Measurements from ENCODE around the gene CFAP45. TPM values are rescaled to one million over a fixed set of nuclear protein-coding genes. Genes with fewer than 3 reads are reported as not detected.

Gene CFAP45
- total and polyA plus RNA-seq, 2 donors (not counting 1 experiment from before 2014, with no cell fraction given), result 1.3 to 2.4 TPM

- ChIA-PET POLR2A (no interaction called here), CTCF (interaction anchor here (1.0 to 1.8 kb wide), 3 partner anchors 9 to 77 kb away, joined by 3 to 5 read pairs (median 3); no protein-coding TSS in a partner anchor)
- Histone ChIP-seq H3K27me3 (replicated peaks in 1 of 4; ENCODE audit: control extremely low read depth in 1 of 4, control insufficient read depth in 3 of 4, insufficient read depth in 4 of 4, low read length in 3 of 4) (no peaks in the 10 kb centered on the region), H3K4me2 (replicated peaks; ENCODE audit: low read depth, low read length, poor library complexity, severe bottlenecking) (no peak overlapping the region), H3K9ac (ENCODE audit: low read length) (no peak overlapping the region), H3K36me3 (replicated peaks in 1 of 2; ENCODE audit: control extremely low read depth in 1 of 2, control insufficient read depth in 1 of 2, extremely low read depth in 1 of 2, insufficient read depth in 2 of 2, low read length in 1 of 2) (no peaks in the 10 kb centered on the region), H3K4me1 (ENCODE audit: control insufficient read depth in 2 of 2, insufficient read depth in 2 of 2, low read length in 2 of 2) (peaks cover 9 to 10% of the 10 kb centered on the region in 2 donors), H4K20me1 (ENCODE audit: control insufficient read depth, insufficient read depth, low read length, poor library complexity, severe bottlenecking) (peaks cover under 1% of the 10 kb centered on the region), H3K4me3 (ENCODE audit: control extremely low read depth in 1 of 5, extremely low read depth in 1 of 5, insufficient read depth in 1 of 5, low read depth in 2 of 5, low read length in 4 of 5) (no peak overlapping the region), H3K9me3 (ENCODE audit: control extremely low read depth in 1 of 3, control insufficient read depth in 2 of 3, insufficient read depth in 1 of 3, low read length in 2 of 3) (peaks cover 0 to under 1% (median 0%) of the 10 kb centered on the region in 3 donors), H3K79me2 (ENCODE audit: control insufficient read depth, insufficient read depth, low read length) (peaks cover 31% of the 10 kb centered on the region), H3K27ac (ENCODE audit: low read length in 2 of 2) (no peak overlapping the region), H2AFZ (ENCODE audit: insufficient read depth, low read depth, low read length, poor library complexity, severe bottlenecking) (no peak overlapping the region)
- WGBS (ENCODE audit: insufficient coverage), result 92% methylated on average over 10 of the region's 11 CpGs
- Mint-ChIP-seq H3K27ac (no peak overlapping the region), H3K27me3 (peaks cover 7% of the 10 kb centered on the region), H3K9me3 (ENCODE audit: insufficient read depth) (no peaks in the 10 kb centered on the region), H3K4me1 (peaks cover 16% of the 10 kb centered on the region), H3K4me3 (no peak overlapping the region)
- intact Hi-C loops (cut with micrococcal nuclease), result no loop called here
- ATAC-seq (ENCODE audit: low read depth), result no peak
- TF ChIP-seq EZH2 (IDR thresholded peaks at IDR 0.05; ENCODE audit: borderline replicate concordance, insufficient read depth, low read depth, low read length, poor library complexity, severe bottlenecking) (no peak), CTCF (IDR thresholded peaks at IDR 0.05) (no peak)
- DNase-seq, result peak; percentile 18
Observed at GRCh38 chr1:159930216-159930615, 30.3 kb upstream of the CFAP45 start.

- no peak overlapping the region for H3K4me3 ChIP-seq (ENCODE audit: control extremely low read depth in 1 of 5, extremely low read depth in 1 of 5, insufficient read depth in 1 of 5, low read depth in 2 of 5, low read length in 4 of 5)
- no peak overlapping the region for H3K4me3 Mint-ChIP-seq
- H3K36me3 ChIP-seq (replicated peaks in 1 of 2; ENCODE audit: control extremely low read depth in 1 of 2, control insufficient read depth in 1 of 2, extremely low read depth in 1 of 2, insufficient read depth in 2 of 2, low read length in 1 of 2), result no peaks in the 10 kb centered on the region
- peak; percentile 27 for DNase-seq
- H3K4me2 ChIP-seq (replicated peaks; ENCODE audit: low read depth, low read length, poor library complexity, severe bottlenecking), result no peak overlapping the region
- 92% methylated on average over 45 of the region's 48 CpGs for WGBS (ENCODE audit: insufficient coverage)
- peaks cover 9 to 10% of the 10 kb centered on the region in 2 donors for H3K4me1 ChIP-seq (ENCODE audit: control insufficient read depth in 2 of 2, insufficient read depth in 2 of 2, low read length in 2 of 2)
- H3K9me3 ChIP-seq (ENCODE audit: control extremely low read depth in 1 of 3, control insufficient read depth in 2 of 3, insufficient read depth in 1 of 3, low read length in 2 of 3), result peaks cover 0 to 4% (median 0%) of the 10 kb centered on the region in 3 donors
- H3K27ac Mint-ChIP-seq, result no peak overlapping the region
- peaks cover 9% of the 10 kb centered on the region for H4K20me1 ChIP-seq (ENCODE audit: control insufficient read depth, insufficient read depth, low read length, poor library complexity, severe bottlenecking)
- H3K27me3 ChIP-seq (replicated peaks in 1 of 4; ENCODE audit: control extremely low read depth in 1 of 4, control insufficient read depth in 3 of 4, insufficient read depth in 4 of 4, low read length in 3 of 4), result no peaks in the 10 kb centered on the region
- intact Hi-C loops (cut with micrococcal nuclease), result loop anchor here (10.0 kb wide), 2 partner anchors 1115 to 1815 kb away; partner anchors contain the start of genes DUSP12 and USF1
- ChIA-PET CTCF (interaction anchor here (1.1 to 1.9 kb wide), 2 partner anchors 78 kb away, joined by 5 read pairs; no protein-coding TSS in a partner anchor), POLR2A (no interaction called here)
- no peaks in the 10 kb centered on the region for H3K9me3 Mint-ChIP-seq (ENCODE audit: insufficient read depth)
- ATAC-seq (ENCODE audit: low read depth), result no peak
- H3K27ac ChIP-seq (ENCODE audit: low read length in 2 of 2), result no peak overlapping the region
- H3K9ac ChIP-seq (ENCODE audit: low read length), result no peak overlapping the region
- no peak for TF ChIP-seq EZH2 (IDR thresholded peaks at IDR 0.05; ENCODE audit: borderline replicate concordance, insufficient read depth, low read depth, low read length, poor library complexity, severe bottlenecking)
- TF ChIP-seq CTCF (IDR thresholded peaks at IDR 0.05), result no peak
- H3K79me2 ChIP-seq (ENCODE audit: control insufficient read depth, insufficient read depth, low read length), result peaks cover 39% of the 10 kb centered on the region
- no peak overlapping the region for H2AFZ ChIP-seq (ENCODE audit: insufficient read depth, low read depth, low read length, poor library complexity, severe bottlenecking)
- peaks cover 16% of the 10 kb centered on the region for H3K4me1 Mint-ChIP-seq
- H3K27me3 Mint-ChIP-seq, result peaks cover 7% of the 10 kb centered on the region
Observed at GRCh38 chr1:159929155-159930051, 29.4 kb upstream of the CFAP45 start.
